ENCODE data around the gene PIK3R3. TPM values are rescaled to one million over a fixed set of nuclear protein-coding genes. Genes with fewer than 3 reads are reported as not detected.

The PIK3R3 gene
- total RNA-seq, 2 experiments from 2014 or later = 3.3 to 4.1 TPM

GRCh38 chr1:46159516-46159915 lies 27.1 kb upstream of the PIK3R3 start:
- CTCF ChIA-PET = no interaction called here
- POLR2A ChIA-PET = no interaction called here

GRCh38 chr1:46158312-46159281 lies 26.2 kb upstream of the PIK3R3 start:
- ChIA-PET CTCF (interaction anchor here (1.0 to 1.8 kb wide), 2 partner anchors 22 to 65 kb away, joined by 3 to 9 read pairs; no protein-coding TSS in a partner anchor), POLR2A (interaction anchor here (0.5 kb wide), 1 partner anchor 124 kb away, joined by 3 read pairs; no protein-coding TSS in a partner anchor)

GRCh38 chr1:46157916-46158311 lies 25.5 kb upstream of the PIK3R3 start:
- ChIA-PET CTCF (interaction anchor here (1.0 to 1.8 kb wide), 2 partner anchors 23 to 65 kb away, joined by 3 to 9 read pairs; no protein-coding TSS in a partner anchor), POLR2A (no interaction called here)

- ChIA-PET CTCF (no interaction called here), POLR2A (interaction anchor here (0.5 kb wide), 1 partner anchor 12 kb away, joined by 7 read pairs; no protein-coding TSS in a partner anchor)
These were observed 21.3 kb upstream of the PIK3R3 start for GRCh38 chr1:46153732-46154131.

GRCh38 chr1:46153228-46153627 lies 20.8 kb upstream of the PIK3R3 start:
- POLR2A ChIA-PET = no interaction called here
- CTCF ChIA-PET = no interaction called here

- POLR2A ChIA-PET = no interaction called here
- CTCF ChIA-PET = no interaction called here
These were observed 19.6 kb upstream of the PIK3R3 start for GRCh38 chr1:46152016-46152415.

GRCh38 chr1:46150085-46150484 lies 17.7 kb upstream of the PIK3R3 start:
- CTCF ChIA-PET = no interaction called here
- POLR2A ChIA-PET = no interaction called here

- ChIA-PET POLR2A (no interaction called here), CTCF (no interaction called here)
These were observed 15.9 kb upstream of the PIK3R3 start for GRCh38 chr1:46148318-46148717.

- POLR2A ChIA-PET = interaction anchor here (0.6 kb wide), 1 partner anchor 28 kb away, joined by 3 read pairs; no protein-coding TSS in a partner anchor
- CTCF ChIA-PET = interaction anchor here (0.9 kb wide), 1 partner anchor 86 kb away, joined by 3 read pairs; no protein-coding TSS in a partner anchor
These were observed 5.5 kb upstream of the PIK3R3 start for GRCh38 chr1:46137916-46138315.

GRCh38 chr1:46136711-46137110 lies 4.3 kb upstream of the PIK3R3 start:
- CTCF ChIA-PET = no interaction called here

GRCh38 chr1:46134660-46135331 lies 2.4 kb upstream of the PIK3R3 start:
- ChIA-PET POLR2A (no interaction called here), CTCF (interaction anchor here (0.6 kb wide), 1 partner anchor 100 kb away, joined by 5 read pairs; no protein-coding TSS in a partner anchor)

More at GRCh38 chr1:46136711-46137110, 4.3 kb upstream of the PIK3R3 start:
- POLR2A ChIA-PET = no interaction called here

GRCh38 chr1:46133781-46134350 lies 1.4 kb upstream of the PIK3R3 start:
- CTCF ChIA-PET = no interaction called here
- POLR2A ChIA-PET = no interaction called here

- CTCF ChIA-PET = no interaction called here
- POLR2A ChIA-PET = interaction anchor here (0.6 kb wide), 1 partner anchor 303 kb away, joined by 4 read pairs; no protein-coding TSS in a partner anchor
These were observed 791 bp upstream of the PIK3R3 start for GRCh38 chr1:46133181-46133658.

- POLR2A ChIA-PET = no interaction called here
- CTCF ChIA-PET = interaction anchor here (0.7 kb wide), 1 partner anchor 68 kb away, joined by 3 read pairs; no protein-coding TSS in a partner anchor
These were observed 509 bp downstream of the PIK3R3 start for GRCh38 chr1:46131712-46132528.

- ChIA-PET POLR2A (no interaction called here), CTCF (interaction anchor here (0.7 kb wide), 1 partner anchor 69 kb away, joined by 3 read pairs; no protein-coding TSS in a partner anchor)
These were observed 1.3 kb downstream of the PIK3R3 start for GRCh38 chr1:46131093-46131492.

- ChIA-PET CTCF (no interaction called here), POLR2A (no interaction called here)
These were observed 1.8 kb downstream of the PIK3R3 start for GRCh38 chr1:46130606-46131005.

GRCh38 chr1:46130121-46130520 lies 2.3 kb downstream of the PIK3R3 start:
- POLR2A ChIA-PET = no interaction called here

GRCh38 chr1:46128344-46128743 lies 4.1 kb downstream of the PIK3R3 start:
- ChIA-PET POLR2A (no interaction called here), CTCF (no interaction called here)

More at GRCh38 chr1:46130121-46130520, 2.3 kb downstream of the PIK3R3 start:
- CTCF ChIA-PET = no interaction called here

GRCh38 chr1:46118856-46119255 lies 13.6 kb downstream of the PIK3R3 start:
- POLR2A ChIA-PET = no interaction called here
- CTCF ChIA-PET = no interaction called here

All from activated CD8-positive, alpha-beta memory T cell treated with anti-CD3 and anti-CD28 coated beads for 36 hours (primary cell).